ENCODE results near the gene SURF1.
A peak's percentile ranks its signal among the peaks of the same experiment; 100 is the strongest.

SURF1 gene

DNA sequence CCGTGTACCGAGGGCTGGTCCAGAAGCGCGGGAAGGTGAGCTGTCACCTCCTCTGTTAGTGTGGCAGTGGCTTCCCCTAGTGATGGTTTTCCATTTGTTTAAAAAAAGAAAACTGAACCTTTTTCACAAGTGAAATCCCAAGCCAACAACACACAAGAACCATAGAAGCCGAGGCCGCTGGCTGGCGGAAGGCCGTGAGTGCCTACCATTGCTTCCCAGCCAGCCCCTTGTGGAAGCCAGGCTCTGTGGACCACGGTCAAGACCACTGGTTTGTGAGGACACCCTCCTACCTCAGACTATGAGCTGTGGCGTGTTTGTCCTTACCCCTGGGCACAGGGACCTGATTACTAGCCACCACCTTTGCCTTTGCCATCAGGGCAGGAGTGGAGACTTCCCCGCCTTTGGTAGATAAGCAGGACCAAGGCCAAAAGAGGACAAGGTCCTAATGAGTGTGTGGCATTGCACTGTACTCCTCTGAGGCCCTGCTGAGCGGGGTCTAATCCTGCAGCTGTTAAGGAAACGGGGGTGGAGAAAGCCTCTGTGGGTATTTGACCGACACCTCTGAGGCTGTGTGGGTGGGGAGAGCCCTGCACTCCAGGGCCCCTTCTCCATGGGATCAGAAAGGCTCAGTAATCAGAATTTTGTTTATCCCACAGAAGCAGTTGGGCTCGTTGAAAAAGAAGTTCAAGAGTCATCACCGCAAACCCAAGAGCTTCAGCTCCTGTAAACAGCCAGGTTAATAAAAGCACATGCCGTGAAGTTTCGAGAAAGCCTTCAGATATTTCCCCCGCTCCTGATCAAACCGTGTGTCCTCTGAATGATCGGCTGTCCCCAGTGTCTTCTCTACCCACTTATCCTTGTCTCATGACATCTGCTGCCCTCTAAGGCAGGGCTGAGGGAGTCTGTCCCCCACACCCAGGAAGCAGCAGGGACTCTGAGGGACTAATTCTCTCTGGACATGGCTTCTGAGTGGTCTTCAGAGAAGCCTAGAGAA, 4.4 kb upstream of the SURF1 start:
- DNase-seq = no peak

DNA sequence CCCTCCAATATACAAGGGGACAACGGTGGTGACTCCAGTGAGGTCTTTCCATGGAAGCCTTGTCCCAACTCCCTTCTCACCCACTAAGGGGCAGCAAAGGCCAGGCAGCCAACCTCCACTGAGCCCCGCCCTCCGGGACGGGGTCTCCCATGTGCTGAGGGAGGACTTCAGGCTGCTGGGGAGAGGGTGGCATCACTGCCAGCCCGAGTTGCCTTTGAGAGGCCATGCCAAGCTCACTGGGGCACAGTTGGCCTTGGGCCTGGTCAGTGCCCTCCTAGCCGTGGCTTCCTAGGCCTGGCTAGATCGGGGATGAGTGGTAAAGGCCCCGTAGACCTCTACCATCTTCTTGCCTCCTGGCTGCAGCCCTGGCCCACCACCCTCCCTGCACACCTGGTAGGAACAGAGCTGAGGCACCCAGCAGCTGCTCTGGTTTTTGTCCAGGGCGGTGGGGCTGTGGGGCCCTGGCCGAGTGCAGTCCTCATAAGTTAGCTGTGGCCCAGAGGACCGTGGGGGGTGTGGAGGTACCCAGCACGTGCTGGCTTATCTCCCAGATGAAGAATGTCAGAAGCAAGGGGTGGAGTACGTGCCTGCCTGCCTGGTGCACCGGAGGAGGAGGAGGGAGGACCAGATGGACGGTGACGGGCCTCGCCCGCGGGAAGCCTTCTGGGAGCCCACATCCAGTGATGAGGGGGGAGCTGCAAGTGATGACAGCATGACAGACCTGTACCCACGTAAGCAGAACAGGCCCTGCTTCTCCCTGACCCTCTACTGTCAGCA, 3.3 kb upstream of the SURF1 start:
- no peak for DNase-seq

DNA sequence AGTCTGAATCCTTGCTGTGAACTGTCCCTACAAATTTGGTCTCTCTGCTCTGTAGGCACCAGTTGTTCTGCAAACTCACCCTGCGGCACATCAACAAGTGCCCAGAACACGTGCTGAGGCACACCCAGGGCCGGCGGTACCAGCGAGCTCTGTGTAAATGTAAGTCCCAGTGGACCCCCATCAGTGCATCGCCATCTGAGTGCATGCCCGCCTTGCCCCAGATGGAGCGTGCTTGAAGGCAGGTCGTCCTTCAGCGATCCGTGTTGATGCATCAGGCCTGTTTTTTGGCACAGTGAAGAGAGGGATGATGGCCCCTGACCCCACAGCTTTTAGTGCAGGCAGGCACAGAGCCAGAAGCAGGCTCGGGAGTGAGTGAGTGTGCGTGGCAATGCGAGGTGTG, 1.4 kb upstream of the SURF1 start:
- DNase-seq = no peak

DNA sequence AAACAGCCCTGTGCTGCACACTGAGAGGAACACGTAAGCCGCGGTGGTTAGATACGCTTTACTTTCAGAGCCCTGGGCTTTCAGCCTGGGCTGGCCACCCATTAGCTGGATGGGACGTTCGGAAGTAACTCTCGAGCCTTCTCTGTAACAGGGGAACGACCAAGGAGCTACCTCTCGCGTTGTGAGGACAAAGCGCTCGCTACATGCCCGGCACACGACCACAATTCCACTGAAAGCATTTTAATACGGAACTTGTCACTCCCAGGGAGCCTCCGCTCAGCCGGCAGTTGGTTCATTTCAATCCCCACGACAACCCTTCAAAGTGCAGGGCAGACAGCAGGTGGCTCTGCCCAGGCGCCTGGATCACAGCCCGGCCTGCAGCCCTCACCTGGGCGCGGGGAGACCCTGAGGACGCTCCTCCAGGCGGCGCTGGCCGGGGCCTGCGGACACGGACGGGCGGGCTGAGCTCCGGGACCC, 368 bp downstream of the SURF1 start:
- no peak for DNase-seq

DNA sequence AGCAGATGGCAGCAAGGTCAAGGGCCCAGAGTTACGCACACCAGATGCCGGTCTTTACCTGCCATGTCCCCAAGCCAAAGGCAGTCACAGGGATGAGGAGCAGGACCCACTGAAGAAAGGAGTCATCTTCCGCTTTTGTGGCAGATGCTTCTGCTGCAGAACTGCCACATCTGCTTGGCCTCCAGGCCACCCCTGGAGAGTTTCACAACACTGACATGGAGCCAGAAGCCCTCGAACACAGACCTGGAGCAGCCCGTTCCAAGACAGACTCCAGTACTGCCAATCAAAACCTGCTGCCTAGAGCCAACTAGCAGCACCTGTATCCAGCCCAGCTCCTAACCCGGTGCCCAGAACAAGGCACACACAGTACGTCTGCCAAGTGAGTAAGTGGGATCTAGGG, 1.5 kb downstream of the SURF1 start:
- no peak for DNase-seq

DNA sequence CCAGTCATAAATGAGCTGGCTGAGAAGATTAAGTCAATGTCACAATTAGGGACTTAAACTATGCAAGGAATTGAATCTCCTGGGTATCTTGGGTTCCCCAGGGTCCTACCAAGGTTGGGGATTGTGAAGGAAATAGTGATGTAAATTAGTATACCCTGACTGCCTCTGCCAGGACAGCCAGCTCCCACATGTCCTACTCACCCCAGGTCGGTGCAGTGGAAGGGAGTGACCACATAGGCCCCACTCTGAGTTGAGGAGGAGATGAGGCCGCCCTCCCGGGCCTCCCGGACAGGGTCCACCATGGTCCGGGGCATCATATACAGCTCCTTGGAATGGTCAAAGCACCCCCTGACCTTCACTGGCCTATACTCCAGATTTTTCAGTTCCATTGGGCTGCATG, 2.7 kb downstream of the SURF1 start:
- no peak for DNase-seq

DNA sequence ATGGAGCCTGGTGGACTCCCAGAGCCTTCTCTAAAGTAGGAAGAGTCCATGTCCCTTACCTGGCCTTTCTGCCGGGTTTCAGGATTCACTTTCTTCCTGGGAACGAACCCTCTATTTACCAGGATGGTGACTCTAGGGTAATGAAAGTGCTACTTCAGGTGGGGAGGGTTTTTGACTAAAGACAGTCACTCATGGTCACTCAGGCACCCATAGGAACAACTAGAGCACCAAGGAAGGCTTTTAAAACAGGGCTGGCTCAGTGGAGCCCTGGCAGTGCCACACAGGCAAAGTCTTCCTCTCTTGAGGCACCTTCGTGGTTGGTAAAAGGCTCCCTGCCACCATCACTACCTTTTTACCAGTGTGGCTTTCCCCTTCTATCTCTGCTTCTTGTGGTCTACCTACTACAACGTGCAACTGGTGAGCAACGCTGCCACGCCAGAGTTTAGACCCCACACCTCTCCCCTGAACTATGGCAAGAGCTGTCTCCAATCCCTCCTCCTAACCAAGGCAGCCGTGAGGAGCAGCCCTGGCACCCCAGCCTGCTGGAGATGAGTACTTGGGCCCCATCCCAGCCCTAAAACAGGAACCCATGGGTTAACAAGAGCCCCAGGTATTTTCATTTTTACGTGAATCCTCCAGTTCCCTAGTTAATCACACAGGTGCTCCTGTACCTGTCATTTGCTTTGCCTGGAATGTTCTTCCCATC, 3.5 kb downstream of the SURF1 start:
- DNase-seq = no peak

DNA sequence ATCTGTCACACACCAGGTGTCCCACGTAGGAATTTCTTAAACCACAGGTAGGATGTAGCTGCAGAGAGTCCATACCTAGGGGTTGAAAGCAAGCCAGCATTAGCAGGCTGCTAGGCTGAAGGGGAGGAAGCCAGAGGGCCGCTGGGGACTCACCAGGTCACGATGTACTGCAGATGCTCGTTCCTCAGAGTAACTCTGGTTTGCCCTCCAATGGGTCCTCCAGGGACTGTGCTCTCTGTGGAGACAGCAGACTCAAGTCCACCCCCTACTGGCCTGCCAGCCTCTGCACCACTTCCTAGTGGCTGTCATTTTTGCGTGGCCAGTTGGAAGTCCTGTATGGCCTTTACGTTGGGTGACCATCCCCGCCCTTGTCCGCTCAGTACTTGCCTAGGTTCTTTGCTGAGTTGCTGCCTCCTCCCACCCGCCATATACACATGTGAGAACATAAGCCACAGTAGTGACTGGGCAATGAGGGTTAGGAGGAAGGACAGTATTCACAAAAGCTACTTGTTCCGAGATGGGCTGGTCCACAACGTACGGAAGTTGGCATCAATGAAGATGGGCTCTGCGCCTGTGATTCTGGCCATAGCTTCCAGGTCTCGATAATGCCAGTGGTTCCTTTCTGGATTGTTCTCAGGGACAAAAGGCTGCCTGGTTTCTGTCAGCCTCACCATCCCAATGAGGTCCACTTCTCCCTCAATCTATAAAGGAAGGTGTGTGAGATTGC, 4.2 kb downstream of the SURF1 start:
- DNase-seq = no peak

DNA sequence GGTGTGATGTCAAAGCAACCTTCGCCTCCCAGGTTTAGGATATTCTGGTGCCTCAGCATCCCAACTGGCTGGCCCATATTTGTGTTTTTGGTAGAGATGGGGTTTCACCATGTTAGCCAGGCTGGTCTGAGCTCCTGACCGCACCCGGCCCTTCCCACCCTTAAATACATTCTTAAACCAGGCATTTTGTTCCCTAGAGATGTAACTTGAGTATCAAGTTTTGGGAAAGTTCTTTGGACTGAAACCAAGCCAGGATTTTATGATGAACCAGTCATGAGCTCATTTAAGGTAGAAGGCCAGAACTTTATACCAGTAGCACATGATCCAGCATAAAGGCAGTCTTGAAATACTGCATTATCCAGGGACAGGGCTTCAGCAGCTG, 4.8 kb downstream of the SURF1 start:
- DNase-seq = no peak

DNA sequence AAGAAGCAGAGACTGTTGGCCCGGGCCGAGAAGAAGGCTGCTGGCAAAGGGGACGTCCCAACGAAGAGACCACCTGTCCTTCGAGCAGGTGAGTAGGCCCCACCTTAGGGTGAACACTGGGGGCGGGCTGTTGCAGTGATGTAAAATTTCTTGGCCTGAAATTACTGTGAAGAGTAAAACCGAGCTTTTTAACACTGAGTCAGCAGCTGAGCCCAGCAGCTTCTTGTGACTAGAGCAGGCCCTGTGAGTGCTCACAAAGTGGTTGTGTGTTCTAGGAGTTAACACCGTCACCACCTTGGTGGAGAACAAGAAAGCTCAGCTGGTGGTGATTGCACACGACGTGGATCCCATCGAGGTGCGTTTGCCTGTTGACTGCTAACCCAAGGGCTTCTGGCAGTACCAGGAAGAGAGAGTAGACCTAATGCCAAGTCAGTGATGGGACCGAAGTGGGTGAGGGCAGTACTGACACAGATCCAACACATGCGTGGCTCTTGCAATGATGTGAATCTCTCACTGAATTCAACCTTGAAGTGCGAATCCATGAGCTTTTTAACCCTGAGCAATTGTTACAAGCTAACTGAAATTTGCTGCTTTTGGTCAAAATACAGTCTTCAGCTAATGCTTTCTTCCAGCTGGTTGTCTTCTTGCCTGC, 6.2 kb downstream of the SURF1 start:
- no peak for DNase-seq

DNA sequence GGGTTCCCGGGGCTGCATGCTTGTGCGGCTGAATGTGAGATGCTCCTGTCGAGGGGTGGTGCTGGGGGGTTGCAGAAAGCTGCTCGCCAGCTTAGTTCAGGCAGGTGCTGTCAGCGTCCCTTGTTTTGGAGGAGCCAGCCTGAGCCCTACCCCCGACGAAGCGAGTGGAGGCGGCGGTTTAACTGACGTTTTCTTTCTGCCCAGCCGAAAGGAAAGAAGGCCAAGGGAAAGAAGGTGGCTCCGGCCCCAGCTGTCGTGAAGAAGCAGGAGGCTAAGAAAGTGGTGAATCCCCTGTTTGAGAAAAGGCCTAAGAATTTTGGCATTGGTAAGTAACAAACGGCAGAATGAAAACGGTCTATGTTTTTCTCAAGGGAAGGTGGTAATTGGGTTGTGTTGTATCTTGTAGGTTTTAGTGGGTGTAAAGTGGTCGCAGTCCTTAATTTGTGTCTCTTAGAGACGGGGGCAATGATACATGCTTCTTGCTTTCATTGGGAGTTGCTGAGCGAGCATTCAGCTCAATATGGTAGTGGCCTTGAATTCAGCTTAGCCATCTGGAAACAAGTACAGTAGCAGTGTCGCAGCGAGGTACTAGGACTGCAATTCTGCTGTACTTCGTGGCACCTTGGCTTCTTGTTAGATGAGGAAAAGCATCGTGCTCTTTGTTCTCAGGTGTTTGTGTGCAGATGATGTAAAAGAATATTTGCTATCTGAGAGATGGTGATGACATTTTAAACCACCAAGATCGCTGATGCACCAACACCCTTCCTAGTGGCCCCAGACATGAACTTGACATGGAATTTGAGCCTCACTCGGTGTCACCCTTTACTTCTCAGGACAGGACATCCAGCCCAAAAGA, 7.3 kb downstream of the SURF1 start:
- no peak for DNase-seq

DNA sequence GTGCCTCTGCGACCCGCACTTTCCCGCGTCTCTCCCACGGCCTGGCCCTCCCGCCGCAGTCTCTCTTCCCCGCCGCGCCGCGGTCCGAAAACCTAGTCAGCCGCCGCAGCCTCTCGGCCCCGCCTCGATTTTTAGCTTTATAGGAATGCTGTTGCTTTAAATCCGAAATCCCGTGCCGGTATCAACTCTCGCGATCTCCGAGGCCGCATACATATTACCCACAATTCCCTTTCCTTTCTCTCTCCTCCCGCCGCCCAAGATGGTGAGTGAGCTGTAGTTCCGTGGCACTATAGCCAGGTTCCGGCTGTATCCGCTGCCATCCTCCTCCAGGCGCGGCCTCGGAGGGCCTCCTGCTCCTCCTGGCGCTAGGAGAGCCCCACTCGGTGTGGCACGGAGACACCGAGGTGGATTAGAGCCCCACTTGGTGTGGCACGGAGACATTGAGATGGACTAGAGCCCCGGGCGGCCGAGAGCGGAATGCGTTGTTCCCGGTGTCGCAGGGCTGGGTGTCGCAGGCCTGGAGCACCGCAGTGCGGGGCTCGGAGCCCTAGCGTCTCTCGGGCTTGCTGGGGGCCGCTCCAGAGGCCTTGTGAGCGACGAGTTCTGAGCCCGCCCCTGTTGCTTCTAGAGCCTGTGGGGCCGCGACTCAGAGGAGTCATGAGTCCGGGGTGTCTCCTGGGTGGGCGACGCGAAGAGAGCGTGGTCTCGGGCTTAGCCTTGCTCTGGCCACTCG, 8.1 kb downstream of the SURF1 start, which contains the start of the genes MED22 and RPL7A:
Gene MED22 (minus strand): TSS at position 147 of the 733 bp plus-strand sequence. CDS start 1,469 bp downstream, outside the sequence.
Gene RPL7A (plus strand): TSS at position 234 of the 733 bp plus-strand sequence. CDS start 26 bp downstream, at position 260.
- peak; percentile 93 for DNase-seq

DNA sequence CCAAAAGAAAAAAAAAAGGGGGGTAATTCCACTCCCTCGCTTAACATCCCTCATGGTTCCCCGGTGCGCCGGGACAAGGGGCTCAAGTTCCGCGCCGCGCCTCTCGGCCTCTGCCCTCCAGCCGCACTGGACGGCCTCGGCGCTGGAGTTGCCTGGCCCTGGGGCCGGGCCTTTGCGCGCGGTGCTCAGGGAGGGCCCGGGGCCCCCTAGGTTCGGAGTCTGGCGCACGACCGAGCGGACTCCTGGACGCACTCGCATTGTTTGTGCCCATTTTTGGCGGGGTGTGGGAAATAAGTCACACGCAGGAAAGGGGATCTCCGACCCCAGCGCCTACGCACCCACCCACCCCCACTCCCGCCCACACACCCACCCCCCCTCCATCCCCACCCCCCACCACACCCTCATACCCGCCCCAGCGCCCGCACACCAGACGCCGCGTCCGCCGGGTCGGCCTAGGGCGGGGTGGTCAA, 8.7 kb downstream of the SURF1 start:
- no peak for DNase-seq

DNA sequence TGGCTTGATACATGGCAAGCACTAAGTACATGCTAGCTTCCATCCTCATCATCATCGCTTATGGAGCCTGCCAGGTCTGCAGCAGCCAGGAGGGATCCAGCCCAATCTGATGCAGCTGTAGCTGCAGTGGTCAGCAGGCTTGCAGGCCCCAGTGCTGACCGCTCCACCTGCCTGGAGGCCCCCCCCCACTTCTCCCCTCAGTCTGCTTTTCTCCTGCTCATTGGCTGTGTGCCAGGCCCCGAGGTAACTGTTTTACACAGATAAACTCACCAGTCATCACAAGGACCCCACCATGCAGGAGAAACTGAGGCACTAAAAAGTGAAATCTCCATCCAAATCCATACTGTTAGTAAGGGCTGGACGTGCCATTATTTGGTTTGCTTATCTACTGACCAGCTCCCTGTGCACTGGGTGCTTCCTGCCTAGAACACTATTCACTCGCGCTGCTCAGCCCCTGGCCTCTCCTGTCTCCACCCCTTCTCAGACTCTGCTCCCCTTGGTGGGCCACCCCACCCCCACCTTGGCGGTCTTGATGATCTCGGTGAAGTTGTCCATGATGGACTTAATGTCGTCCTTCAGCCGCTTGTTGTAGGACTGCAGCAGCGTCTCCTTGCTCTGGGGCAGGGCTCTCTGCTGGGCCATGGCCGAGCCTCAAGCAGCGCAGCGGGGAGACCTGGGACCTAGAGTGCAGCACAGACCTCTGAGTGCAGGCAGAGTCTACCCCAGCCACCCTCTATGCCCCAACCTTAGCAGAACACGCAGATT, 10.1 kb downstream of the SURF1 start:
- no peak for DNase-seq

DNA sequence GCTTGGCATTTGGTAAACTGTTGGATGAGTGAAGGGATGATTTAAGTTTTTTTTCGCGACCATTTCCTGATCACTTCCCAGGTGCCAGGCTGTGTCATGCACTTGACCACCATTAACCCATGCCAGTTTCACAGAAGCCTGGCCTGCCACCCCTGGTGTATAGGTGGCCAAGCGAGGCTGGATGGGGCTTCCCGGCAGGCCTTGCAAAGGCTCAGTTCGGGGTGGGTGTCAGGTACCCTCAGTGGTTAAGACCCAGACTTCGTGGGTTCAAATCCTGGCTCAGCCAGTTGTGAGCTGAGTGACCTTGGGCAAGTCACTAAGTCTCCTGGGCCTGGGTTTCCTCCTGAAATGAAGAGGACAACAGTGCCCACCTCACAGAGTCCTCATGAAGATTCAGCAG, 10.7 kb downstream of the SURF1 start:
- no peak for DNase-seq

DNA sequence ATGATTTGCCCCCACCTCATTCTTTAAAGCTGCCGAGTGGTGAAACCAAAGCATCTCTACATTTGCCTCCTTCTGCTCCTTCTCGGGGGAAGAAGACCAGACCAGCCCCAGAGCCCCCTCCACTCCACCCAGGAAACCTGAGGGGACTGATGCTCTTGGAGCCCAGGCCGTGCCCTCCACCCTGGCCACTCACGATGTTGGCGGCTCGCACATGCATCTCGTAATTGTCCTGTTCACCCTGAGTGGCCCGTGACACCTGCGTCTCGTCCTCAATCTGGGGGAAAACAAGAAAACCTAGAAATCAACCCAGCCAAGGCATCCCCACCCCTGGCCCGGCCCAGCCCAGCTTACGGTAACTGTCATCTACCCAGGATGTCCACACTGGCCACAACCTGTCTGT, 11.3 kb downstream of the SURF1 start:
- DNase-seq = no peak

DNA sequence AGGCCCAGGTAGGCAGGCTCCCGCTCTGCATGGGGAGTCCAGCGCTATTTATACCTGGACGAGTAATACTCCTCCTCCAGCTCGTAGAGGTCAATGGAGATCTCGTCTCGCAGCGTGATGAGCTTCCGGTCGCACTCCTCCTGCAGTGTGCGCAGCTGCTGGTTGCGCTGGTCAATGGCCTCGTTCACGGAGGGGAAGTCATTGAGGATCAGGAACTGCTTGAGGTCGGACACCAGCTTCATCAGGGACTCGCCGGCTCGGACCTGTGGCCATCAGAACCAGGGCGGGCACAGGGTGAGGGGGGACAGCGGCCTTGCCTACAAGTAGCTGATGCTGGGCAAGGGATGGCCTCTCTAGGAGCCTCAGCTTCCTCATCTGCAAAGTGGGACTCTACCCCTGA, 12.2 kb downstream of the SURF1 start:
- DNase-seq = no peak

DNA sequence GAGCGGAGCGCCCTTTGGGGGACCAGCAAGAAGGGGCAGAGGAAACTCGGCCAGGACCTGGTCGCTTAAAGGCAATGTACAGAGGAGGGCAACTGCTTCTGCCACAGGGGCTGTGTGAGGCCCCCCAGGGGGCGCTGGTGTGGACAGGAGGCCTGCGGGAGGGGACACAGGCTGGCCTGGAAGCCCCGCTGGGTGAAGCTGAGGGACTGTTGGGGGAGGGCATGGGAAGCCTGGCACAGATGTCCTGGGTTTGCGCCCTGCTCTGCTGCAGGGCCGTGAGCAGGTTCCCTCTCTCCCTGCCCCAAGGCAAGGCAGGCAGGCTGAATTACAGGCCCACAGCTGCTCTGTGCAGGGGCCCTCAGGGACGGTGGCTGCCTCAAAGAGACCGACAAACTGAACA, 13.7 kb downstream of the SURF1 start:
- DNase-seq = no peak

DNA sequence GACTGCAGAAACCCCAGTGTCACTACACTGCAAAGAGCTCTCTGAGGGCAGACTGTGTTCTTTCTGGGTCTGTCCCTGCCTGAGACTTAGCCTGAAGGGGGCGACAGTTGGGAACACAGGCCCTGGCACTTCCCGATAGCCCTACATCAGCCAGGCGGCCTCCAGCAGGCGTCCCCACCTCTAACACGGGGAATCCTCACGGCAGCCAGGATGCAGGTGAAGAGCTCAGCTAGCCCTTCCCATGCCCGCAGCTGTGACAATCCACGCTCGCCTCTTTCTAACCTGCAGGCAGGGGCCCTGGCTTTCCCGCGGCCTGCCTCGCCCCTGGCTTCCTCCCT, 14.2 kb downstream of the SURF1 start:
- DNase-seq = no peak
